Measurements from ENCODE around the gene OR6Y1.

The OR6Y1 gene, protein sequence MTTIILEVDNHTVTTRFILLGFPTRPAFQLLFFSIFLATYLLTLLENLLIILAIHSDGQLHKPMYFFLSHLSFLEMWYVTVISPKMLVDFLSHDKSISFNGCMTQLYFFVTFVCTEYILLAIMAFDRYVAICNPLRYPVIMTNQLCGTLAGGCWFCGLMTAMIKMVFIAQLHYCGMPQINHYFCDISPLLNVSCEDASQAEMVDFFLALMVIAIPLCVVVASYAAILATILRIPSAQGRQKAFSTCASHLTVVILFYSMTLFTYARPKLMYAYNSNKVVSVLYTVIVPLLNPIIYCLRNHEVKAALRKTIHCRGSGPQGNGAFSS

GRCh38 chr1:158554352-158554751 is at the start of gene OR6Y1:
Gene OR6Y1, minus strand, starts transcription at chr1:158554405. Its CDS starts 6,300 bp downstream, at chr1:158548105.
- DNase-seq = no peak

GRCh38 chr1:158600735-158601134 is 46.5 kb upstream of the OR6Y1 start:
- DNase-seq = no peak

GRCh38 chr1:158586942-158587341 is 32.7 kb upstream of the OR6Y1 start:
- no peak for DNase-seq

DNA sequence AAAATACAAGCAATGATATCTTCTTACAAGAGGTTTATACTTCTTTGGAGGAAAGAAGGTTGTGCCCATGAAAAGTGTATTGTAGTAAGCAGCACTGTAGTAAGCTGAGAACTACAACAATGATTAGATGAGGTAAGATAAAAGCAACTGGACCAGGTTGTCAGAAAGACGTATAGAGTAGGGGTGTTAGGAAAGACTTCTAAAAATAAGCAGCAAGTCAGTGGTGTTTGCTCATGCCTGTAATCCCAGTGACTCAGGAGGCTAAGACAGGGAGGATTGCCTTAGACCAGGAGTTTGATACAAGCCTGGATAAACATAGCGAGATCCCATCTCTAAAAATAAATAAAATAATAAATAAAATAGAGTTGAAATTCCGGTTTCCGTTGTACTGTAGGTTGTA is 29.8 kb upstream of the OR6Y1 start:
- no peak for DNase-seq

GRCh38 chr1:158579733-158580132 is 25.5 kb upstream of the OR6Y1 start, which contains the start of gene OR10X1:
Gene OR10X1, minus strand, starts transcription at chr1:158579899. Its CDS starts 0 bp downstream, at chr1:158579899.
- DNase-seq = no peak

DNA sequence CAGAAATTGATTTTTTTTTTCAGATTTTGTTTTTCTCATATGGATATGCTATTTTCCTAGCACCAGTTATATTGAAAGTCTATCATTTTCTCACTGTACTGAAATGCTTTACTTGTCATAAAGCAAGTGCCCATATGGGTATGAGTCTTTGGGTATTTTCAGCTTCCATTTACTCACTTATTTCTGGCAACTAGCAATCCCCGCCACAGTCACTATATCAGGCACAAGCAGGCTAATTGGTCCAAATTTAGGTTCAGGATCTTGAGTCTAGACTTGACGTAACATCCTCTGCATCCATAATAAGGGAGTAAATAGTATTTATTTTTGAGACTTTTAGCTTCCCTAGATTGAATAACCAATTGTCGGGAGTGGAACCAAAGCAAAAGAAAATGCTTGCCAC is 23.4 kb upstream of the OR6Y1 start:
- no peak for DNase-seq

- no peak for DNase-seq
Measured at GRCh38 chr1:158572226-158572625, 18.0 kb upstream of the OR6Y1 start.

DNA sequence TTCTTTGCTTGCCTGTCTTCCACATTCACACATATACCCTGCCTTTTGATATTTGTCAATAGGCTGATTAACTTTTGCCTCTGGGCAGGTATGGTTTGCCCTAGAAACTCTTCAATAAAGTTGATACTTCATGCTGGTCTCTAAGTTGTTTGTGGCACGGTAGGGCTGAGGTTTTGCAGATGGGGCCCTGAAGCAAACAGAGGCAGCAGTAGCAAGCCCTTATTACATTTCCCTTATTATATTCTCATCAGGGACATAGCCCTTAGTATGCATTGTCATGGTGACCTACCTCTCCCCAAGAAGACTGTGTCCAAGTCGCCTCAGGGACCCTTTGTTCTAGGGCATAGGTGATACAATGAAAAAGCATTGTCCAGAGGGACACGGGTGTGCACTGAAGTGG is 16.3 kb upstream of the OR6Y1 start, which contains the start of gene OR6P1:
TSS of gene OR6P1 (minus strand) at position 101 of the 400 bp plus-strand sequence. CDS start 6,976 bp downstream, outside the sequence.
- DNase-seq = no peak

GRCh38 chr1:158564608-158565007 is 10.4 kb upstream of the OR6Y1 start:
- no peak for DNase-seq

- no peak for DNase-seq
Measured at GRCh38 chr1:158563853-158564252, 9.6 kb upstream of the OR6Y1 start.

DNA sequence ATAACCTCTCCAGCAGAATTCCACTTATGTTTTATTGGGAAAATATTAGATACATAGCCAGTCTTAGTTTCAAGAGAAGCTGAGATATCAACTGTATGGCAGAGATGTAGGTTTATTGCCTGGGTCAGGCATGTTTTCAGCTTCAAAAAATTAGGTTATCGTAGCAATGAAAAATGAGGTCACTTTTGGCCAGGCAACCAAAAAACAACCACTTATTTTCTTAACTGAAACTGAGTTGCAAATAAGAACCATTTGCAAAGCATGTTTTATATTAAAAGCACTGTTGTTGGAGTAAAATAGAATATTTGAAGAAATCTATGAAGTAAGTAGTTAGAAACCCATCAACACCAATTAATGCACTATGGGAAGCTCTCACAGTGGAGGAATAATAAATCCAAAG is 5.5 kb upstream of the OR6Y1 start:
- no peak for DNase-seq

DNA sequence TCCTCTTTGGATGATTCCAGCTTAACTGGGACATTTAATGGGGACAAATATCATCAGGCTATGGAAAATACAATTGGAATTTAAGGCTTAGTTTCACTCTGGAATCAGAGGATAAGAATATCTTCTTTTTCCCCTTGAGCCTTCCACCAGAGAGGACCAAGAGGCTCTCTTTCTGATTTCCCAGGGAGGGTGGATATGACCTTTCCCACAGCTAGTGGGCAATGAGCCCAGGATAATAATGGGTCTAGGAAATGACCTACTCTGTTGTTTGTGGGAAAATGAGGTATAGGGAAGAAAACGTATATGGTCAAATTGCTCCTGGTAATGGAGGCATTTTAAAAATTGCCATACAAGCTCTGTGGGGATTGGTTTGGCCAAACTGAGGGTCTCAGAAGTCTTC is 1.9 kb downstream of the OR6Y1 start:
- no peak for DNase-seq

DNA sequence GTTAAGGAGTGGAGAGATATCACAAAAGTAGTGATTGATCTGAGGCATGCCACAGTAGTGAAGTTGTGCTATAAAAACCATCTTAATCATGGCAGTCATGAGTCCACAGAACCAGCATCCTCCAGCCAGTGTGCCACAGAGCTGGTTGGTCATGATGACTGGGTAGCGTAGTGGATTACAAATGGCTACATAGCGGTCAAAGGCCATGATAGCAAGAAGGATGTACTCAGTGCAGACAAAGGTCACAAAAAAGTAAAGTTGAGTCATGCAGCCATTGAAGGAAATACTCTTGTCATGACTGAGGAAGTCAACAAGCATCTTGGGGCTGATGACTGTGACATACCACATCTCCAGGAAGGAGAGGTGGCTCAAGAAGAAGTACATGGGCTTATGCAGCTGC is 6.7 kb downstream of the OR6Y1 start:
- DNase-seq = no peak

- DNase-seq = no peak
Measured at GRCh38 chr1:158537609-158538008, 16.6 kb downstream of the OR6Y1 start.

DNA sequence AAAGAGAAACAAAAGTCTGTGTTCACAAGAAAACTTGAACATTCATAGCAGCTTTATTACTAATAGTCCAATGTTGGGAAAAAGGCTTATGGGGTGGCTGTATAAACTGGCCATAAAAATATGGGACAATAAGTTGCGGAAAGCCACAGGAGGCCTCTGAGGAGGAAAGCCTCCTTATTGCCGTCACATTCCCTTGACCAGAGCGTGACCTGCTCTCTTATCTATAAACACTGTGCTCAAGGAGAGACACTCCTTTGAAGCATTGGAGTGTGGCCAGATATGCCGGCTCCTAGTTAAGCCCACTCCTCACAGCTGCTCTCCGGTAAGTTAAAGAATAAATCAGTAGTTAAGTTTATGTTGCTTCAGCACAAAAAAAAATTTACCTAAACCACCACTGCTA is 19.7 kb downstream of the OR6Y1 start:
- DNase-seq = no peak

DNA sequence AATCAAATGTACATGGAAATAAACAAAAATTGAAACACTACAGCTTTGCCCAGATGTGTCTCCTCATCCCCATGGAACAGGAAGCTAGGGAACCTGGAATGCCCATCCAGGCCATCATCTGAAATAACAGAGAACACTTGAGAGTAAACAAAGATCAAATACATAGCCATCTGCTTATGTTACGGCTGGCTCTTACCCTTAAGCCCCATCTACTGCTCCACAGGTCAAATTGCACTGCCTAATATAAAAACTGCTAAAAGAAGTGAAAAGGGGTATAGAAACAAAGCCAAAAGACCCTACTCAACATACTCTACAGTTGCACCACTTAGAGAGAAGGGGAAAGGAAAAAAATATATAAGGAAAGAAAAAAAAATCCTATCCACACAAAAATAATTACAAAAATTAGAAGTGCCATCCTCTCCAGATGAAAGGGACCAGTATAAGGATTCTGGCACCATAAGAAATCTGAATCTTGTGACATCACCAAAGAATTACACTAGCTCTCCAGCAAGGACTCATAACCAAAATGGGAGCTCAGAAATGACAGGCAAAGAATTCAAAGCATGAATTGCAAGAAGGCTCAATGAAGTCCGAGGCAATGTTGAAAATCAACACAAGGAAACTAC is 26.9 kb downstream of the OR6Y1 start:
- peak; percentile 22 for DNase-seq

DNA sequence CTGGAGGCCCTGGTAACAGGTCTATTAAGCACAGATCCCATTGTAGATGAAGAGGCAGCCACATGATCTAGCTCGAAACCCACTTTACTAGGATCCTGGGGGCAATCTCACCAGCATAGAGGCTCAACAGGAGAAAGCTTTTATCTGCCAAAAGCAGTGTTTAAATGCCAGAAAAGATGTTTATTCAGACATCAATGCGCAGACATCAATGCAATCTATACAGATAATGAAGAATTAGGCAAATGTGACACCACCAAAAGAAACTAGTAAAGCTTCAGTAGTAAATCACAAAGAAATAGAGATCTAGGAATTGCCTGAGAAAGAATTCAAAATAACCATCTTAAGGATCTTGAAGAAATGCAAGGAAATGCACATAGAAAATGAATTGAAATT is 32.5 kb downstream of the OR6Y1 start:
- no peak for DNase-seq

GRCh38 chr1:158520955-158521665 is 33.1 kb downstream of the OR6Y1 start:
- DNase-seq = no peak

DNA sequence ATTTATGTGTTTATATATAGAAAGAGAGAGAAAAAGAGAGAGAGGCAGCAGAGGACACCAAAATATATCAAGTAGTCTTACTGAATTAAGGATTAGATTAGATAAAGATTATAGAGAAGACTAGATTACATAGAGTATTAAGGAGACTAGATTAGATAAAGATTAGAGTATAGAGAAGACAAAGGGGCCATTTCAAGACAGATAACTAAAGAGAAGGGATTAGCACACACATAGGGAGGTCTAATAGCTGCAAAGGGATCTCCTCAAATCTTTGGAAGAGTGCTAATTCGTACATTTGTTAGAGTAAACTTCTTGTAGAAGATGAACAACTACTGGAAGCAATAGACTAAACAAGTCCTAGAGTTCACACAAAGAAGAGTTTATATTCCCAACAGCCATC is 34.2 kb downstream of the OR6Y1 start:
- no peak for DNase-seq

- no peak for DNase-seq
Measured at GRCh38 chr1:158516966-158517365, 37.2 kb downstream of the OR6Y1 start.

DNA sequence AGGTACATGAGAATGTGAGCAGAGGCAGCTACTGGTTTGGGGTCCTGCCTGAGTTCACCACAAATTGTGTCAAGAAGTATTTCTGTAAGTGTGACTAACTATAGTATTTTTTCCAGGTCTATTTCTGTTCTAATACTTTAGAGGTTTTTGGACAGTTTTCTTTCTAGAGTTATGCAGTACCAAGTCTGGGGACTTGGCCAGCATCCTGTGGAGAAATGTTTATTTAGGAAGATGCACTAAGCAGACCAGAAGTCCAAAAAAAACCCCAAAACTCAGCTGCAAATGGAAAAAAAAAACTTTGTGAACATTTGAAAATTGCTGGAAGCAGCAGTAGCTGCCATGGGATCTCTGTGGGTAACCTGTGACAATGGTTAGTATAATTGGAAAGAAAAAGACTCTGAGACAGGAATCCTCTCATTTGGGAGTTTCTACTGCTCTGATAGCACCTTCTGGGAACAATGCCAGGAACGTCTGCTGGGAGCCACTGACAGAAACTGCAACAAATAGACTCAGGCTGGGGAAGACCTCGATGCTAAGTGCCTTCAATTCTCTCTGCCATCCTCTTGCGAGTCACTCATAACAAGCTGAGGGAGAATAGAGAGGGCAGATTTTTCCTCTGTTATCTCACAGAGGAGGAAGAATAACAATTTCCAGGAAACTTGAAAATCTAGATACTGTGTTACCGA is 44.6 kb downstream of the OR6Y1 start:
- DNase-seq = no peak

DNA sequence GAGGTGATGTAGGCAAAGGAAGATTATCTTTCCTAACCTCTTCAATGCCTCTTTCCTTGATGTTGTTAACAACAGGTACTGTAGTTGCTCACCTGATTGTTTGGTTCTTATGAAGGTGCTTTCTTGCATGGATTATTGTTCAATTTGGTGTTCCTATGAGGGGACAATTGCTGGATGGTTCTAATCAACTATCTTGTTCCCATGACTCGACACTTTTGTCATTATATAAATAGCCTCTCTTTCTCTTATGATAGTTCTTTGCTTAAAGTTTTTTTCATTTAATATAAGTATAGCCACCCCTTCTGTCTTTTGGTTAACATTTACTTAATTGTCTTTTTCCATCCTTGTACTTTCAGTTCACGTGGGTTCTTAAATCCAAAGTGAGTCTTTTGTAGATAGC is 46.7 kb downstream of the OR6Y1 start:
- DNase-seq = no peak

DNA sequence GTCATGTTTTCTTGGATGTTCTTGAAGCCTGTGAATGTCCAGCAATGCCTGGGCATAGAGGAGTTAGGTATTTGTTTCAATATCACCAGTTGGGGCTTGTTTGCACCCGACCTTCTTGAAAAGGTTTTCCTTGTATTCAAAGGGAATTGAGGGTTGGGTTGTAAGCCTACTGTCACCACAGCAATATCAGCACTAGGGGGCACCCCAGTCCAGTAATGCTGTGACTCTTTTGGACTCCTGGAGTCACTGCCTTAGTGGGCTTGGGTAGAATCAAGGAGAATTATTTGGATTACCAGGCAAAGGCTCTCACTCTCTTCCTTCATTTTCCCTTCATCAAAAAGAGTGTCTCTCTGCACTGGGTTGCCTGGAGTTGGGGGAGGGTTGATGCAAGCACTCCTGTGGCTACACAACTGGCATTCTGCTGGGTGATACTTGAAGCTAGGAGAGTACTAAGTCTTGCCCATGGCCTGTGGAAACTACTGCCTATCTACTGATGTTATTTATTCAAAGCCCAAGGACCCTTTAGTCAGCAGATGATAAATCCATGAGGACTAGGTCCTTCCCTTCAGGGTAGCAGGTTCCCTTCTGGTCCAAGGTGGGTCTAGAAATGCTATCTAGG is 47.7 kb downstream of the OR6Y1 start:
- no peak for DNase-seq

Data from NCI-H1092 (cell line).